GM06990 (cell line): ENCODE measurements around the gene SEMA3C.

Experiments
- DNase-seq: peaks from one replicate; pipeline ENCODE4 v3.0.0-alpha.2; 2011; ENCODE audit not compliant: insufficient read length; ENCODE audit errors: extremely low read depth
- H3K27me3 ChIP-seq: replicated peaks from 2 replicates; pipeline ENCODE4 v1.6.0; 2011; ENCODE audit warnings: low read length; ENCODE audit not compliant: control insufficient read depth, insufficient read depth
- H3K36me3 ChIP-seq: 2 replicates; pipeline ENCODE4 v1.5.1; 2011; ENCODE audit warnings: low read length; ENCODE audit not compliant: control insufficient read depth, insufficient read depth
- H3K4me3 ChIP-seq: replicated peaks from 2 replicates; pipeline ENCODE4 v1.5.1; 2011; ENCODE audit warnings: low read depth, mild to moderate bottlenecking, control low read depth, low read length
- CTCF ChIP-seq: IDR thresholded peaks from 2 replicates; pipeline ENCODE4 v1.5.1; 2011; ENCODE audit warnings: low read length, control low read depth, mild to moderate bottlenecking, inconsistent platforms; ENCODE audit not compliant: insufficient read depth, poor library complexity, severe bottlenecking

Gene SEMA3C

GRCh38 chr7:80910228-80910627, 8.6 kb downstream of the SEMA3C start:
- Histone ChIP-seq H3K4me3 (no peak overlapping the region), H3K27me3 (no peaks in the 10 kb centered on the region), H3K36me3 (no peaks in the 10 kb centered on the region)
- no peak for DNase-seq
- no peak for TF ChIP-seq CTCF

- TF ChIP-seq CTCF = no peak
- Histone ChIP-seq H3K4me3 (no peak overlapping the region), H3K36me3 (no peaks in the 10 kb centered on the region), H3K27me3 (no peaks in the 10 kb centered on the region)
- DNase-seq = no peak
Observed at GRCh38 chr7:80908360-80908797, 10.5 kb downstream of the SEMA3C start.

GRCh38 chr7:80907612-80908011, 11.2 kb downstream of the SEMA3C start:
- no peak for DNase-seq
- Histone ChIP-seq H3K36me3 (no peaks in the 10 kb centered on the region), H3K27me3 (no peaks in the 10 kb centered on the region), H3K4me3 (no peak overlapping the region)
- no peak for TF ChIP-seq CTCF

DNA sequence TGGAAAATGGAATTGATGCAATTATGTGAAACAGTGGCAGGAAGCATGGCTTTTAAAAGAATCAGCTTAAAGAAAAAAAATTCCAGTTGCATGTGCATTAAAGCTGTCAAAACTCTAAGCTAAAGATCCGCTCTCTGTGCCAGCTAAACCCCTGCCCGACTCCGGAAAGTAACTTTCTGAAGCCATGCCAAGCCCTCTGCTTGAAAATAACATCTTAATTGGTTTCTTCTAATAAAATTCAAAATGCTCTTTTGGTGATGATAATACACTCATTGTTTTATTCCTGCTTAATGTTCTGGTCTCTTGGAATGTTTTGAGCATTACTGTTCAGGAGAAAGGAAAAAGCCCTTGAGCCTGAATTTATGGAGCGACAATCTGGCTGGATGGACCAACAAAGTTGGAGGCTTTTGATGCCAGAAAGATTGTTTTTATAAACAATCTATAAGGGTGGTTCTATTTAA, 11.7 kb downstream of the SEMA3C start:
- no peak for TF ChIP-seq CTCF
- Histone ChIP-seq H3K27me3 (no peaks in the 10 kb centered on the region), H3K36me3 (no peaks in the 10 kb centered on the region), H3K4me3 (no peak overlapping the region)
- DNase-seq = no peak

GRCh38 chr7:80905334-80905733, 13.5 kb downstream of the SEMA3C start:
- TF ChIP-seq CTCF = no peak
- no peaks in the 10 kb centered on the region for H3K27me3 ChIP-seq
- H3K36me3 ChIP-seq = no peaks in the 10 kb centered on the region
- no peak overlapping the region for H3K4me3 ChIP-seq
- DNase-seq = no peak

GRCh38 chr7:80902716-80903308, 16.0 kb downstream of the SEMA3C start:
- no peaks in the 10 kb centered on the region for H3K27me3 ChIP-seq
- no peak for TF ChIP-seq CTCF
- no peaks in the 10 kb centered on the region for H3K36me3 ChIP-seq
- DNase-seq = no peak
- H3K4me3 ChIP-seq = no peak overlapping the region
